Measurements from ENCODE around the gene P2RY6. TPM values are rescaled to one million over a fixed set of nuclear protein-coding genes. Genes with fewer than 3 reads are reported as not detected.
A peak's percentile ranks its signal among the peaks of the same experiment; 100 is the strongest.

P2RY6 gene
- total RNA-seq, 1 experiment from 2014 or later, result not detected

GRCh38 chr11:73229321-73229895 lies 42.7 kb upstream of the P2RY6 start:
- Histone ChIP-seq H3K27me3 (ENCODE audit: insufficient read depth, low read length) (no peaks in the 10 kb centered on the region), H4K8ac (replicated peaks; ENCODE audit: insufficient read length, low read depth, low read length) (no peak overlapping the region), H2BK120ac (ENCODE audit: low read depth, low read length, poor library complexity, severe bottlenecking) (no peak overlapping the region), H2BK20ac (ENCODE audit: low read depth, low read length, poor library complexity, severe bottlenecking) (no peak overlapping the region), H3K23ac (ENCODE audit: insufficient read length, low read depth, low read length) (no peak overlapping the region), H3T11ph (ENCODE audit: low read length) (no peak overlapping the region), H2BK12ac (ENCODE audit: insufficient read length, low read depth, low read length) (no peak overlapping the region), H3K4me2 (ENCODE audit: insufficient read depth, insufficient read length, low read length) (no peak overlapping the region), H3K27ac (ENCODE audit: insufficient read length, low read depth, low read length) (no peak overlapping the region), H3K79me2 (ENCODE audit: insufficient read depth, low read length) (no peaks in the 10 kb centered on the region), H3K18ac (ENCODE audit: insufficient read length, low read depth, low read length) (no peak overlapping the region), H4K20me1 (ENCODE audit: control insufficient read depth, insufficient read depth, insufficient read length) (no peaks in the 10 kb centered on the region), H2AFZ (ENCODE audit: low read length) (no peak overlapping the region), H3K79me1 (ENCODE audit: insufficient read depth, low read depth, low read length, poor library complexity, severe bottlenecking) (no peaks in the 10 kb centered on the region), H2BK5ac (ENCODE audit: insufficient read length, low read length) (no peak overlapping the region), H3K14ac (ENCODE audit: insufficient read depth, low read length) (no peak overlapping the region), H3K4me1 (ENCODE audit: insufficient read depth, low read length) (peaks cover 13% of the 10 kb centered on the region; the same call in 1 of the 2 replicates), H2AK5ac (ENCODE audit: insufficient read length, low read length) (no peak overlapping the region), H3K4ac (ENCODE audit: low read depth, low read length) (no peak overlapping the region), H4K5ac (ENCODE audit: insufficient read length, low read depth, low read length) (no peak overlapping the region), H3K9me3 (ENCODE audit: control insufficient read depth, low read depth, low read length) (no peaks in the 10 kb centered on the region), H4K91ac (ENCODE audit: insufficient read length, low read depth, low read length) (no peak overlapping the region), H3K56ac (ENCODE audit: insufficient read length, low read depth, low read length) (no peak overlapping the region), H2BK15ac (ENCODE audit: low read depth, low read length) (no peak overlapping the region), H3K23me2 (ENCODE audit: insufficient read length, low read depth, low read length, poor library complexity, severe bottlenecking) (peaks cover 3% of the 10 kb centered on the region), H3K9ac (ENCODE audit: extremely low read depth, insufficient read length, low read length) (no peak overlapping the region)
- TF ChIP-seq CTCF (conservative IDR thresholded peaks at IDR 0.05), result no peak
- Mint-ChIP-seq H3K27ac (peak overlapping the region in 1 of 3 experiments; percentile 79; a peak in 1 of 7 replicates), H3K36me3 (ENCODE audit: insufficient read depth in 1 of 3, low read depth in 3 of 3) (no peaks in the 10 kb centered on the region), H3K9me3 (no peaks in the 10 kb centered on the region), H3K27me3 (ENCODE audit: low read depth) (peaks cover 8% of the 10 kb centered on the region), H3K4me1 (peaks cover 27 to 29% of the 10 kb centered on the region in 2 experiments), H3K4me3 (no peak overlapping the region)
- no CpG with 5 or more reads among the region's 11 CpGs for WGBS (ENCODE audit: extremely low coverage, insufficient read length, low lambda C conversion rate)
- peak; percentile 23 for DNase-seq

All from H9 (cell line).